Activated T-helper 2 cell treated with anti-CD3 and anti-CD28 coated beads, Interferon-gamma antibody, Interleukin-2, Interleukin-4, amounts not matched to agents 10 μg/mL and 5 μg/mL and 100 μg/mL, durations not matched to agents 14 hours and 24 hours and 36 hours (primary cell): Measurements from ENCODE around the gene SYT4. TPM values are rescaled to one million over a fixed set of nuclear protein-coding genes. Genes with fewer than 3 reads are reported as not detected.
"Not testable (repeated sequence)": the region's sequence is repeated elsewhere in the genome, so short reads cannot be mapped to it uniquely, and the experiment has no call there.

Source experiments
- DNase-seq: peaks from one replicate; pipeline ENCODE4 v3.0.0; 2021; ENCODE audit warnings: low spot score
- H3K27ac Mint-ChIP-seq: one replicate; pipeline ENCODE4 v1.8.0; 2021; ENCODE audit warnings: mixed read lengths
- H3K27me3 Mint-ChIP-seq: one replicate; pipeline ENCODE4 v1.8.0; 2021; ENCODE audit warnings: low read depth, mixed read lengths
- H3K36me3 Mint-ChIP-seq: one replicate; pipeline ENCODE4 v1.8.0; 2021; ENCODE audit warnings: low read depth, mixed read lengths
- H3K4me1 Mint-ChIP-seq: one replicate; pipeline ENCODE4 v1.8.0; 2021; ENCODE audit warnings: low read depth, mixed read lengths
- H3K4me3 Mint-ChIP-seq: one replicate; pipeline ENCODE4 v1.8.0; 2021; ENCODE audit warnings: low read depth, mild to moderate bottlenecking, moderate library complexity, mixed read lengths
- H3K9me3 Mint-ChIP-seq: one replicate; pipeline ENCODE4 v1.8.0; 2021; ENCODE audit warnings: mixed read lengths
- intact Hi-C: fragments of 100-400 bp; cut with micrococcal nuclease; formaldehyde crosslinking; loops from one replicate; pipeline ENCODE4 v1.15.1; 2023
- total RNA-seq: library from RNA; stranded (reverse); gene quantifications from 2 replicates; pipeline ENCODE4 v1.2.3, GENCODE V29; 2022

SYT4 gene
- not detected in 2 replicates for total RNA-seq

DNA sequence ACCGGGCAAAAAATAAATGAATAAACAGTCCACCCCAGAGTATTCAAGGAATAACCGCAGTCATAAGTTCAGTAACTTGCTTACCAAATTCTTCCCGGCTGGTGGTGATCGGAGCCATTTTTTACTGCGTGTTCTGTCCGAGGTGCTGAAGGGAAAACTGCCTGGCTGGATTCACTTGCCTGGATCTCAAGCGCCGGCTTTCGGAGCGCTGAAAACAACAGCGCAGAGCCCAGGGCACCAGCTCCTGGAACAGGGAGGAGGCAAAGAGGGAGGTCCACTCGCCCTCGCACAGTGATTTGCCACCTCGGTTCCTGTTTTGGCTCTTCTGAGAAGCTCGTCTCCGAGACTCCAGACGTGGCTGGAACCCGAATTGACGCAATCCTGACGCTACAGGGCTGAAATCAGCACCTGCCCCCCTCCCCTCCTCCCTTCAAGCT lies at the start of gene SYT4:
Gene SYT4 (minus strand): TSS at position 327 of the 437 bp plus-strand sequence. CDS start 209 bp downstream, at position 118.
- H3K9me3 Mint-ChIP-seq = no peaks in the 10 kb centered on the region
- intact Hi-C loops = no loop called here
- no peaks in the 10 kb centered on the region for H3K4me1 Mint-ChIP-seq
- no peaks in the 10 kb centered on the region for H3K36me3 Mint-ChIP-seq
- DNase-seq = no peak
- H3K27me3 Mint-ChIP-seq = peaks cover 3% of the 10 kb centered on the region
- H3K27ac Mint-ChIP-seq = no peak within 1 kb of the TSS
- H3K4me3 Mint-ChIP-seq = no peak within 1 kb of the TSS

DNA sequence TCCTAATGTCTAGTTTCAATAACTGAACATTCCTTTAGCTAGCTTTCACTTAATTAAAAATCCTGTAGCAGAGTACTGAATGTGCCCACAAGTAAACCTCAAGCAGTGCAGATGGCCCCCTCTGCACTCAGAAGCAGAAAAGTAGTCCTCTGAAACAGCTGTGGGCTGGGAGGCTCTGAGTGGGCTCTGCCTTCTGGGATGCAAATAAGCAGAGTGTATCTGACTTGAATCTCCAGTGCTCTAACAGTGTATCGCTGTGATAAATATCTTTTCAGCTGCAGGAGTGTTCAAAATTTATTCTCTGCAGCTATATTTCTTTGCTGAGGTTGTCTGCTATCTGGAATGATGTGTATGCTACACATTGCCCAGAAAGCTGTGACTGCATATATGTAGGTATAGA lies 44.8 kb upstream of the SYT4 start:
- Mint-ChIP-seq H3K36me3 (no peaks in the 10 kb centered on the region), H3K4me1 (no peaks in the 10 kb centered on the region), H3K4me3 (no peak overlapping the region), H3K9me3 (peaks cover 5% of the 10 kb centered on the region), H3K27ac (no peak overlapping the region), H3K27me3 (no peaks in the 10 kb centered on the region)
- no peak for DNase-seq
- intact Hi-C loops = no loop called here

- Mint-ChIP-seq H3K9me3 (no peaks in the 10 kb centered on the region), H3K27ac (no peak overlapping the region), H3K27me3 (no peaks in the 10 kb centered on the region), H3K4me3 (no peak overlapping the region), H3K36me3 (no peaks in the 10 kb centered on the region), H3K4me1 (no peaks in the 10 kb centered on the region)
- DNase-seq = no peak
- intact Hi-C loops = no loop called here
These were observed 37.7 kb upstream of the SYT4 start for GRCh38 chr18:43314941-43315340.

DNA sequence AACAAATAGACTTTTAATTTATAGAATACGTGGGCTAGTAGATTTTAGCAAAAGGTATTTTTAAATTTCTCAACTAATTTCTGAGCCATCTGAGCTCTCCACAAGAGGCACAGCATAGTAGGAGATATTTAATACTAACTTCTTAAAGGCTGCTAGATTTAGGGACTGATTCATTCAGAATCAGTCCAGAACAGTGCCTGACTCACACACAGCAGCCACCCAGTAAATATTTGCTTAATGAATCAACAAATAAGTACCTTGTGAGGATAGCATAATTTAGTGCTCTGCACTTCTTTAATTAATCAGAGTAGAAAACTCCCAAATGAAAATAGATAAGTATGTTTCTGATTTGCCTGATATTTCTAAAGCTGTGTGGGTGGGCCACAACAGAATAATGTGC lies 35.6 kb upstream of the SYT4 start:
- H3K4me3 Mint-ChIP-seq = no peak overlapping the region
- intact Hi-C loops = no loop called here
- DNase-seq = no peak
- H3K9me3 Mint-ChIP-seq = no peaks in the 10 kb centered on the region
- no peaks in the 10 kb centered on the region for H3K27me3 Mint-ChIP-seq
- H3K36me3 Mint-ChIP-seq = no peaks in the 10 kb centered on the region
- no peak overlapping the region for H3K27ac Mint-ChIP-seq
- no peaks in the 10 kb centered on the region for H3K4me1 Mint-ChIP-seq

DNA sequence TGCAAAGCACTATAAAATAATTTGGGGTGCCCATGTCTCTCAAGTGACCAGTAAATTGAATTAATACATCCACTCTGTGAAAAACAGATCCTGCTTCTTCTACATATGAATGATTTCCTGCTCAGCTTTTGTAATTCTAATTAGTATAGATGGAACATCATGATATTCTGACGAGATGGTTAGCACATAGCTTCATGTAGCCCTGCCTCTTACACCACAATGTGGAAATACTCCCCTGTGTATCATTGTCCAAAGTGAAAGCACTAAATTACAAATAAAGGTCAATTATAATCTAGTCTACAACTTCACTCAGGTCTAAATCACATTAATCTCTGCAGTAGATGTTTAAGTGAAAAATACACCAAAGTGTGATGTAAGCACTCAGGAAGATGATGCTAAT lies 32.9 kb upstream of the SYT4 start:
- Mint-ChIP-seq H3K36me3 (no peaks in the 10 kb centered on the region), H3K27ac (no peak overlapping the region), H3K4me1 (no peaks in the 10 kb centered on the region), H3K9me3 (peaks cover 4% of the 10 kb centered on the region), H3K4me3 (no peak overlapping the region), H3K27me3 (no peaks in the 10 kb centered on the region)
- DNase-seq = no peak
- intact Hi-C loops = no loop called here

GRCh38 chr18:43303376-43303775 lies 26.1 kb upstream of the SYT4 start:
- Mint-ChIP-seq H3K4me1 (no peaks in the 10 kb centered on the region), H3K36me3 (no peaks in the 10 kb centered on the region), H3K27ac (no peak overlapping the region), H3K9me3 (peaks cover 8% of the 10 kb centered on the region), H3K27me3 (no peaks in the 10 kb centered on the region), H3K4me3 (no peak overlapping the region)
- intact Hi-C loops = no loop called here
- DNase-seq = no peak

DNA sequence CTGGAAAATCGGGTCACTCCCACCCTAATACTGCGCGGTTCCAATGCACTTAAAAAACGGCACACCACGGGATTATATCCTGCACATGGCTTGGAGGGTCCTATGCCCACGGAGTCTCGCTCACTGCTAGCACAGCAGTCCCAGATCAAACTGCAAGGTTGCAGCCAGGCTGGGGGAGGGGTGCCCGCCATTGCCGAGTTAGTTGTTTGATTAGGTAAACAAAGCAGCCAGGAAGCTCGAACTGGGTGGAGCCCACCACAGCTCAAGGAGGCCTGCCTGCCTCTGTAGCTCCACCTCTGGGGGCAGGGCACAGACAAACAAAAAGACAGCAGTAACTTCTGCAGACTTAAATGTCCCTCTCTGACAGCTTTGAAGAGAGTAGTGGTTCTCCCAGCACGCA lies 8.9 kb upstream of the SYT4 start:
- H3K36me3 Mint-ChIP-seq, H3K27ac Mint-ChIP-seq, H3K27me3 Mint-ChIP-seq, intact Hi-C loops, H3K4me3 Mint-ChIP-seq, DNase-seq, H3K4me1 Mint-ChIP-seq, H3K9me3 Mint-ChIP-seq: not testable (repeated sequence)

DNA sequence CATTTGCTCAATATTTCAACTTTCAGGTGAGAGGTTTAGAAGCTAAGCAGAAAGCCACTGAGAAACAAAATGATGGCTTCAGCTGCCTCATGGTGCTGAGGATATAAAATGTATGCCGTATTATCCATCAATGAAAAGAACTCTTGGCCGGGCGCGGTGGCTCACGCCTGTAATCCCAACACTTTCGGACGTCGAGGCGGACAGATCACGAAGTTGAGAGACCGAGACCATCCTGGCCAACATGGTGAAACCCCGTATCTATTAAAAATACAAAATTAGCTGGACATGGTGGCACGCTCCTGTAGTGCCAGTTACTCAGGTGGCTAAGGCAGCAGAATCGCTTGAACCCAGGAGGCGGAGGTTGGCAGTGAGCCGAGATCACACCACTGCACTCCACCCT lies 6.0 kb upstream of the SYT4 start:
- Mint-ChIP-seq H3K4me3 (no peak overlapping the region), H3K36me3 (no peaks in the 10 kb centered on the region), H3K27ac (no peak overlapping the region), H3K27me3 (no peaks in the 10 kb centered on the region), H3K4me1 (no peaks in the 10 kb centered on the region), H3K9me3 (no peaks in the 10 kb centered on the region)
- no peak for DNase-seq
- intact Hi-C loops = no loop called here

GRCh38 chr18:43279015-43279744 lies 1.9 kb upstream of the SYT4 start:
- Mint-ChIP-seq H3K27ac (no peak overlapping the region), H3K27me3 (peaks cover 3% of the 10 kb centered on the region), H3K36me3 (no peaks in the 10 kb centered on the region), H3K4me3 (no peak overlapping the region), H3K4me1 (no peaks in the 10 kb centered on the region), H3K9me3 (no peaks in the 10 kb centered on the region)
- intact Hi-C loops = no loop called here
- DNase-seq = no peak

DNA sequence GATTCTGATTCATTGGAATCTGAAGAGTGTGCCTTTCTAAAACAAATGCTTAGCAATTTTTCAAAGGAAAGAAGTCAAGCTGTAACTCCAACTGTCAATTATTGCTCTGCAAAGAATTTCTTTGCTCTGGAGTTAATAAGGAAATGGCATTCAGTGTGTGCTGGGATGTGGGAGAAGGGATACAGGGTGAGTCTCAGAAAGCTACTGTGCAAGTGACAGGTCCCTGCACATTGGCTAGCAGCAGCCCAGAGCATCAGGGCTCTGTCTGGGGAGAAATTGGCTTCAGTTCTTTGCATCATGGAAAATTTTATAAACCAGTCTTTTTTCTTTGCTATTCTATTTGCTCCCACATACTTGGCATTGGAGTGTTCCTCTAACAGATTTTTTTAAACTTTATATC lies 1.1 kb upstream of the SYT4 start:
- H3K27me3 Mint-ChIP-seq = peaks cover 3% of the 10 kb centered on the region
- intact Hi-C loops = no loop called here
- no peaks in the 10 kb centered on the region for H3K36me3 Mint-ChIP-seq

GRCh38 chr18:43276491-43276890 lies 799 bp downstream of the SYT4 start:
- H3K9me3 Mint-ChIP-seq = no peaks in the 10 kb centered on the region
- H3K4me1 Mint-ChIP-seq = no peaks in the 10 kb centered on the region
- no peak overlapping the region for H3K27ac Mint-ChIP-seq
- H3K27me3 Mint-ChIP-seq = peaks cover 3% of the 10 kb centered on the region
- DNase-seq = no peak
- H3K4me3 Mint-ChIP-seq = no peak overlapping the region
- intact Hi-C loops = no loop called here
- H3K36me3 Mint-ChIP-seq = no peaks in the 10 kb centered on the region

More for the DNA sequence above, 1.1 kb upstream of the SYT4 start:
- Mint-ChIP-seq H3K4me3 (no peak overlapping the region), H3K9me3 (no peaks in the 10 kb centered on the region), H3K4me1 (no peaks in the 10 kb centered on the region), H3K27ac (no peak overlapping the region)
- no peak for DNase-seq

- no peak overlapping the region for H3K4me3 Mint-ChIP-seq
- no peak for DNase-seq
- H3K27me3 Mint-ChIP-seq = peaks cover 3% of the 10 kb centered on the region
- no peaks in the 10 kb centered on the region for H3K36me3 Mint-ChIP-seq
- H3K4me1 Mint-ChIP-seq = no peaks in the 10 kb centered on the region
- H3K27ac Mint-ChIP-seq = no peak overlapping the region
- intact Hi-C loops = no loop called here
- no peaks in the 10 kb centered on the region for H3K9me3 Mint-ChIP-seq
These were observed 1.7 kb downstream of the SYT4 start for GRCh38 chr18:43275546-43275945.

DNA sequence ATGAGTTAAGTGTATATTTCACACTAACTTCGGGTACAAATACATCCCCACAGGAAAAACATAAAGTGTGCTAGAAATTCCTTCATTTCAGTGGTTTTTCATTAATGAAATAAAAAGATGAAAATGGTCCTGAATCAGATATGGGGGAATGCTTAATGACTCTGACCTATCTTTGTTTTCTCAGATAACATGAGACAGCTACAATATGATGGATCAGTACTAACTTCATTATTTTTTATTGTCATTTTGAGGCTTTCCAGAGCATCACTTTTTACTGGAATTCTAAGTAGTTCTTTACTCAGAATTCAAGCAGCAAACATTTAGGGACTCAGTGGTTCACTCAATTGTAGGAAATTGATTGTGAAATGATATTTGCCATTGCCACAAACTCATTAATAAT lies 2.8 kb downstream of the SYT4 start:
- peaks cover 3% of the 10 kb centered on the region for H3K27me3 Mint-ChIP-seq
- no peak for DNase-seq
- H3K4me3 Mint-ChIP-seq = no peak overlapping the region
- no peak overlapping the region for H3K27ac Mint-ChIP-seq
- intact Hi-C loops = loop anchor here (5.0 kb wide), 1 partner anchor 677 kb away; no protein-coding TSS in a partner anchor
- no peaks in the 10 kb centered on the region for H3K9me3 Mint-ChIP-seq
- H3K36me3 Mint-ChIP-seq = no peaks in the 10 kb centered on the region
- no peaks in the 10 kb centered on the region for H3K4me1 Mint-ChIP-seq
